ENCODE measurements around the gene KHDRBS1.

DNA sequence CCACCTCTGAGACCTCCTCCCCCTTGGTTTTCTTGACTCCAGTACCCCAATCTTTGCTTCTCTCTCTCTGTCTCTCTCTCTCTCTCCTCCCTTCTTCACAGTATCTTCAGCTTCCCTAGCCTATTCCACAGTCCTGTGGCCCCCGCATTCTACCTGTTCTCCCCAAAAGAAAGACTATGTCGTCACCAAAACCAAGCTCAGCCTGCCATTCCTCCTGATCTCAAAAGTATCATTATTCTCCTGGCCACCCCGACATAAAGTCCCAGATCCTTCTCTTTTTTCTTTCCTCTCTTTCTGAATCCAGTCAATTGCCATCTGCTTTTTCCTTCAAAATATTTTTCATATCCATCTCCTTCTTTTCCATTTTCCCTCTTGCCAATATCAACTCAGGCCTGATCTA, 23.7 kb upstream of the KHDRBS1 start:
- TF ChIP-seq POLR2A (IDR thresholded peaks at IDR 0.05) = no peak
- TF ChIP-seq, protein P1, sequence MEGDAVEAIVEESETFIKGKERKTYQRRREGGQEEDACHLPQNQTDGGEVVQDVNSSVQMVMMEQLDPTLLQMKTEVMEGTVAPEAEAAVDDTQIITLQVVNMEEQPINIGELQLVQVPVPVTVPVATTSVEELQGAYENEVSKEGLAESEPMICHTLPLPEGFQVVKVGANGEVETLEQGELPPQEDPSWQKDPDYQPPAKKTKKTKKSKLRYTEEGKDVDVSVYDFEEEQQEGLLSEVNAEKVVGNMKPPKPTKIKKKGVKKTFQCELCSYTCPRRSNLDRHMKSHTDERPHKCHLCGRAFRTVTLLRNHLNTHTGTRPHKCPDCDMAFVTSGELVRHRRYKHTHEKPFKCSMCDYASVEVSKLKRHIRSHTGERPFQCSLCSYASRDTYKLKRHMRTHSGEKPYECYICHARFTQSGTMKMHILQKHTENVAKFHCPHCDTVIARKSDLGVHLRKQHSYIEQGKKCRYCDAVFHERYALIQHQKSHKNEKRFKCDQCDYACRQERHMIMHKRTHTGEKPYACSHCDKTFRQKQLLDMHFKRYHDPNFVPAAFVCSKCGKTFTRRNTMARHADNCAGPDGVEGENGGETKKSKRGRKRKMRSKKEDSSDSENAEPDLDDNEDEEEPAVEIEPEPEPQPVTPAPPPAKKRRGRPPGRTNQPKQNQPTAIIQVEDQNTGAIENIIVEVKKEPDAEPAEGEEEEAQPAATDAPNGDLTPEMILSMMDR (IDR thresholded peaks at IDR 0.05) = no peak
